Thoracic aorta (tissue), 2 donors: Measurements from ENCODE around the gene BFSP1. TPM values are rescaled to one million over a fixed set of nuclear protein-coding genes. Genes with fewer than 3 reads are reported as not detected.

Source experiments
- ATAC-seq: fragments of 150-250 bp; one replicate; pipeline ENCODE4 v1.8.0; 2017; ENCODE audit warnings: low read depth; ENCODE audit not compliant: insufficient number of reproducible peaks, low FRiP score
- DNase-seq: peaks from one replicate; pipeline ENCODE4 v3.0.0-alpha.2; 2020; ENCODE audit warnings: low spot score
- H3K27ac ChIP-seq, 2 donors: fragments of 200-600 bp; sonication (generic); 1 replicate in 1 of 2; 2 replicates in 1 of 2; pipeline ENCODE4 v1.5.1; 2016; ENCODE audit warnings: mild to moderate bottlenecking in 2 of 2, moderate library complexity in 2 of 2
- H3K27me3 ChIP-seq: fragments of 200-600 bp; sonication (generic); replicated peaks from 2 replicates; pipeline ENCODE4 v1.6.0; 2016; ENCODE audit warnings: mild to moderate bottlenecking; ENCODE audit not compliant: insufficient read depth
- H3K36me3 ChIP-seq: fragments of 200-600 bp; sonication (generic); one replicate; pipeline ENCODE4 v1.5.1; 2016
- H3K4me1 ChIP-seq, 2 donors: fragments of 200-600 bp; sonication (generic); 1 replicate in 1 of 2; 2 replicates in 1 of 2; pipeline versions ENCODE4 v1.5.1 to v1.6.0; 2016; ENCODE audit warnings: low read depth in 2 of 2, mild to moderate bottlenecking in 1 of 2; ENCODE audit not compliant: control insufficient read depth in 1 of 2
- H3K4me3 ChIP-seq: fragments of 200-600 bp; sonication (generic); 2 replicates; pipeline ENCODE4 v1.5.1; 2016; ENCODE audit warnings: mild to moderate bottlenecking
- H3K9me3 ChIP-seq: fragments of 200-600 bp; sonication (generic); 2 replicates; pipeline ENCODE4 v1.5.1; 2016
- total RNA-seq, 2 donors: library from RNA; depleted of rRNA; stranded (reverse); fragments of >200 nt; gene quantifications; one replicate each; pipeline versions ENCODE4 v1.1.0 to v1.2.3, GENCODE V29; 2016
- TF ChIP-seq, protein P1 (sequence below): fragments of 200-600 bp; sonication (generic); IDR thresholded peaks from one replicate; pipeline ENCODE4 v1.5.1; 2019; ENCODE audit warnings: antibody characterized with exemption

BFSP1 gene
- total RNA-seq, 2 donors from 2014 or later = 2.4 to 3.0 TPM

DNA sequence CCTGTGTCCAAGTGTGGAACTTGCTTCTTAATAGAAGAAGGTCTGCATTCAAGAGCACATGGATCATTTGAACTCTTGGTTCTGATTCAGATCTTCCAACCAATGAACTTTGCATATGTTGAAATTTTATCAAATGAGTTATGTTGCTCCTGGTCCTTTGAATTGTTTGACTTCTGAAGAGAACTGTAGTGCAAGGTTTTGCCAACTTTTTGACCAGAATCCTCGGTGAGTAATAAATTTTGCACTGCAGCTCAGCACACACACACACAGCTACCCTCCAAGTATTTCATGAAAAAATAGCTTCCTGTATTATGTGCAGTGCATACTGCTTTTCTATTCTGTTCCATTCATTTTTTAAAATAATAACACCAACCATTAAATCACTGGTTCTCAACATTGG, 67.5 kb downstream of the BFSP1 start:
- Histone ChIP-seq H3K4me1 (no peaks in the 10 kb centered on the region), H3K27me3 (peaks cover 3% of the 10 kb centered on the region), H3K9me3 (no peaks in the 10 kb centered on the region), H3K36me3 (no peaks in the 10 kb centered on the region), H3K4me3 (no peak overlapping the region), H3K27ac (no peak overlapping the region)
- TF ChIP-seq, protein P1, sequence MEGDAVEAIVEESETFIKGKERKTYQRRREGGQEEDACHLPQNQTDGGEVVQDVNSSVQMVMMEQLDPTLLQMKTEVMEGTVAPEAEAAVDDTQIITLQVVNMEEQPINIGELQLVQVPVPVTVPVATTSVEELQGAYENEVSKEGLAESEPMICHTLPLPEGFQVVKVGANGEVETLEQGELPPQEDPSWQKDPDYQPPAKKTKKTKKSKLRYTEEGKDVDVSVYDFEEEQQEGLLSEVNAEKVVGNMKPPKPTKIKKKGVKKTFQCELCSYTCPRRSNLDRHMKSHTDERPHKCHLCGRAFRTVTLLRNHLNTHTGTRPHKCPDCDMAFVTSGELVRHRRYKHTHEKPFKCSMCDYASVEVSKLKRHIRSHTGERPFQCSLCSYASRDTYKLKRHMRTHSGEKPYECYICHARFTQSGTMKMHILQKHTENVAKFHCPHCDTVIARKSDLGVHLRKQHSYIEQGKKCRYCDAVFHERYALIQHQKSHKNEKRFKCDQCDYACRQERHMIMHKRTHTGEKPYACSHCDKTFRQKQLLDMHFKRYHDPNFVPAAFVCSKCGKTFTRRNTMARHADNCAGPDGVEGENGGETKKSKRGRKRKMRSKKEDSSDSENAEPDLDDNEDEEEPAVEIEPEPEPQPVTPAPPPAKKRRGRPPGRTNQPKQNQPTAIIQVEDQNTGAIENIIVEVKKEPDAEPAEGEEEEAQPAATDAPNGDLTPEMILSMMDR = no peak
- ATAC-seq (no peak), DNase-seq (no peak)

DNA sequence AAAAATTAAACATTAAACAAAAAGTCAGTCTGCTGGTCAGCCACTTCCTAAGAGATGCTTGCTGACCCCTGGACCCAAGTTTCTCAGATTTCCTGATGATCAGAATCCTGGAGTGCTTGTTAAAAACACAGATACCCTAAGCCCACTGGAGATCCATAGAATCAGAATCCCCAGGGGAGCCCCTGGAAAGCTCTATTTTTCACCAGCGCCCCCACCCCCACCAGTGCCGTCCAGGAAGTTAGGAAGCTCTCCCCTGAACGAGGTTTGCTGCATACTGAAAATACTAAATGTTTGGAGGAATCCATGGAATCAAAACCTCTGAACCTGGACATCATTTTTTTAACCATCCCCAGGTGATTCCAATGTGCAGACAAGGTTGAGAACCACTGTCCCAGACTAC, 69.2 kb downstream of the BFSP1 start:
- Histone ChIP-seq H3K27me3 (peaks cover 3% of the 10 kb centered on the region), H3K9me3 (no peaks in the 10 kb centered on the region), H3K4me1 (no peaks in the 10 kb centered on the region), H3K27ac (no peak overlapping the region), H3K36me3 (no peaks in the 10 kb centered on the region), H3K4me3 (no peak overlapping the region)
- TF ChIP-seq, protein P1 = no peak
- ATAC-seq (no peak), DNase-seq (no peak)

DNA sequence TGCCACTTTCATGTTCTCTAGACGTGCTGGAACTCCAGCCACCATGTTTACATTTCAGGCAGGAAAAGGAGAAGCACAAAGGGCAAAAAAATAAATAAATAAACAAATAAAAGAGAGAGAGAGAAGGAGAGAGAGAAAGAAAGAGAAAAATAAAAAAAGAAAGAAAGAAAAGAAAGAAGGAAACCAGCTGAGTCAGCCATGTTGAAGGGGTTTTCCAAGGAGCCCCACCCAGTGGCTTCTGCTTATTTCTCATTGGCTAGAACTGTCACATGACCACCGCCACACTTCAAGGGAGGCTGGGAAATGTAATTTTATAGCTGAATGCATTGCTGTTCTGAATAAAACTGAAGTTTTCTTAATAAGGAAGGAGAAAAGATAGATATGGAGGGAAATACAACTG, 71.1 kb downstream of the BFSP1 start:
- ATAC-seq (no peak), DNase-seq (no peak)
- Histone ChIP-seq H3K4me1 (no peaks in the 10 kb centered on the region), H3K9me3 (no peaks in the 10 kb centered on the region), H3K27ac (no peak overlapping the region), H3K27me3 (peaks cover 3% of the 10 kb centered on the region), H3K36me3 (no peaks in the 10 kb centered on the region), H3K4me3 (no peak overlapping the region)
- TF ChIP-seq, protein P1 = no peak

DNA sequence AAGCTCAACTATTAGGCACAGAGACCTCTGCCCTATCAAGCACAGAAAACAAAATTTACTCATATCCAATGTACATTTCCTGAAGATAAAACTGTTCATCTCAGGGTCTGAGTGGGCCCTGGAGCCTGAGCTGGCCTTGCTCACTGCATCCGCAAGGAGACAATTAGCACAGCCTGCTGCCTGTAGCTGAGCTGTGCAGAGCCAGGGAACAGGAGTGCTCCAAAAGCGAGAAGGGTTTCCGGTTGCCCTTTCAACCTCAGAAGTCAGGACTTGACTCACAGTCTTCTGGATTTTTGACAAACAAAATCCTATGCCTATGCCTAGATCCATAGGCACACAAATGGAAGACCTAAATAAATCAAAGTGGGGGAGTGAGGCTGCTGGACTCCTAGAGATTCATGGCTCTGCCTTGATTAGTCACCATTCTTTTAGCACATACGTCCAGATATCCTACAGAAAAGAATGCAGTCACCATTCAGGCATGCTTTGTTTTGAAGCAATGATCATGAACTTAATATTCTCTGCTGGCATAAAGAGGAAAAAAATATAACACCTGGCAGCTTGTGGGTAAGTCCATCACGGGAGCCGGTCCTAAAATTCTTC, 73.5 kb downstream of the BFSP1 start:
- H3K27ac ChIP-seq = no peak overlapping the region
- H3K36me3 ChIP-seq = no peaks in the 10 kb centered on the region
- no peaks in the 10 kb centered on the region for H3K9me3 ChIP-seq
- peaks cover 3% of the 10 kb centered on the region for H3K27me3 ChIP-seq
- ATAC-seq (no peak), DNase-seq (no peak)
- no peaks in the 10 kb centered on the region for H3K4me1 ChIP-seq
- H3K4me3 ChIP-seq = no peak overlapping the region
- TF ChIP-seq, protein P1 = no peak

DNA sequence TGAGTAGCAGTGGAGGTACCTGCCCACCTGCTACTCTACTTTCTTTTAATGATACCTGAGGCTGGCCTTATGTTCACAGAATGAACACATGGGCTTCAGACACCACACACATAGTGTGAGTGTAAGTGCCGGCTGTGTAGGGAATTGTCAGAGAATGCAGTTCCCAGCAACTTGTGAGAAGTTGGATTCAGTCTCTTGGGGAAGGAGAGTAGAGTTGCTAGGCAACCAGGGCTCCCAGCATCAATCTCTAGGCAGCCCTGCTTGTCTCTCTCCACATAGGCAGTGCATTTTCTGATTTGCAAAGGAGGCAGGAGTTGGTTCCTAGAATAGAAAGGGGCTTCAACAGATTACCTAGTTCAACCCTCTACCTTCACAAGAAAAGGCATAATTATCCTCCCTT, 74.1 kb downstream of the BFSP1 start:
- no peak overlapping the region for H3K27ac ChIP-seq
- H3K4me1 ChIP-seq = no peaks in the 10 kb centered on the region
- ATAC-seq (no peak), DNase-seq (no peak)
- TF ChIP-seq, protein P1 = no peak
- no peak overlapping the region for H3K4me3 ChIP-seq
- H3K36me3 ChIP-seq = no peaks in the 10 kb centered on the region
- no peaks in the 10 kb centered on the region for H3K9me3 ChIP-seq
- H3K27me3 ChIP-seq = peaks cover 3% of the 10 kb centered on the region
